IPS-NIHi11 (cell line): Measurements from ENCODE around the gene ZNF727.
"Not testable (repeated sequence)": the region's sequence is repeated elsewhere in the genome, so short reads cannot be mapped to it uniquely, and the experiment has no call there.

Experiments used
- DNase-seq: peaks from one replicate; pipeline ENCODE4 v3.0.0; 2012; ENCODE audit warnings: mixed read lengths, low spot score

The ZNF727 gene

DNA sequence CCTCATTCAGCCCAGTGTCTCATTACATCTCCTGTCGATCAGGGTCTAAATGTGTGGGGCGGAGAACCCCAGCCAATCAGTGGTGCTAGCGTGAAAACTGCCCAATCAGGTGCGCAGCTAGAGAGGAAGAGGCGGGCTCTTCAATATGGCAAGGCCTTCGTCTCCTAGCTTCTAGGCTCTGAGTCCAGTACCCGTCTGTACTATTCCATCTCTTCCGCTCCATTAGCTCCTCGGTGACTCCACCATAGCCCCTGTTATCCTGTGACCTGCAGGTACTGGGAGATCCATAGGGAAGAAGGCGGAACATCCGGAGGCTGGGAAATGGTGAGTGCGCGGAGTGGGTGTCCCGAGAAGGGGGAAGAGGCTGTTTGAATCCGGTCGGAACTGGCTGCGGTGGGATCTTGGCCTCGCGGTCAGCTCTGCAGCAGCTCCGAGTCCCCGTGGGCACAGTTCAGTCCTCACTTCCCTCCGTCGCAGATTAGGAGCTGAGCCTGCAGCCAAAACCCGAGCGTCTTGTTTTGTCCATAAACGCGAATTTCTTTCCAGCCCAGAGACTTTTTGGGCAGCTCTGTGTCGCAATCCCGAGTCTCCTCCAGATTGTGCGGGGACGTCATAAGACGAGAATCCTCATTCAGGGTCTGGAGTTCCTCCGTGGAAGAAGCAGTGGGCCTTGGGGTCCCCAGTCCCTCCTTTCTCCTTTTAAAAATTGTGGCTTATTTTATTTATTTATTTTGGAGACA, at the start of gene ZNF727:
Gene ZNF727, plus strand, starts transcription at position 134 of the 740 bp plus-strand sequence. Its CDS starts 188 bp downstream, at position 322.
- no peak for DNase-seq

DNA sequence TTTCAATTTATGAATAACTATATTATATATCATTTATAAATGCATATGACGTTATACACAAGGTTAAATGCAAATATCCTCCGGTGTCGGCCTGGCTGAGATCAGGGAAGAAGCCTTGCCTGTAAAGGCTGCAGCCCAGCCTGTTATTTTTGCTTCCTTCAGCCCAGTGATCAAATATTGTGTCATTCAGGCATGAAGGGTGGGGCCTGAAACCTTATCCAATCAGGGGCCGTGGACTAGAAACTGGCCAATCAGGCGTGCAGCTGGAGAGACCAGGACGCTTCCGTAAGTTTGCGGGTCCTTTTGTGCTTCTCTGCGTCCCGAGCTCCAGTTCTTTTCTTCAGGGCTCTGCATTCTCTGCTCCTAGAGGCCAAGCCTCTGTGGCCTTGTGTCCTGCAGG, 46.7 kb upstream of the ZNF727 start, which contains the start of gene ZNF722:
Gene ZNF722, plus strand, starts transcription at position 301 of the 400 bp plus-strand sequence. CDS start 113 bp downstream, outside the sequence.
- DNase-seq: no peak

GRCh38 chr7:64015496-64015895, 29.7 kb upstream of the ZNF727 start:
- not testable (repeated sequence) for DNase-seq

DNA sequence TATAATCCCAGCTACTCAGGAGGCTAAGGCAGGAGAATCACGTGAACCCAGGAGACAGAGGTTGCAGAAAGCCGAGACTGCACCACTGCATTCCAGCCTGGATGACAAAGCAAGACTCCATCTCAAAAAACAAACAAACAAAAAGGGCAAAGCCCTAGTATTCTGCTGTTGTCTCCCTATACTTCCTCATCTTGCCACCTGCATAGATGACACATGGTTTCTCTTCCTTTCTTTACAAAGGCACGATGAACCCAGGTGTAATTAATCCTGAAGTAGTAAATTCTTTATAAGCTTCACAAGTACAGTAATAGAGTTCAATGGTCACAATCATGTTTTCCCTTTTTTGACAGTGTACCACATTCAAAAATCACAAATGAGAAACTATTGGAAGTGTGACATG, 9.8 kb upstream of the ZNF727 start:
- DNase-seq: no peak

DNA sequence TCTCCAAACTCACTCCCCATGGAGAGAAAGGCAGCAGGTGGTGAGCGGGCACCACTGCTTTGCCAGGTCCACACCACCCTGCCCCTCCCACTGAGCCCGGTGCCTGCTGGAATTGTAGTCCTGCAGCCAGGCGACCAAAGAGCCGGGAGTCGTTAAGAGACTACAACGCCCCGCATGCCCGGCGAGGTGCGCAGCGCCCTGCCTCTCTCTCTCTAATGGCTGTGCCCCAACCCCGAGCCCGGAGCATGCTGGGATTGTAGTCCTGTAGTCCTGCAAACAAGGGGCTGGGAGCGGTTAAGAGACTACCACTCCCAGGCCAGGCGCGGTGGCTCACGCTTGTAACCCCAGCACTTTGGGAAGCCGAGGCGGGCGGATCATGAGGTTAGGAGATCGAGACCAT, 8.1 kb upstream of the ZNF727 start:
- no peak for DNase-seq

- DNase-seq: no peak
Observed at GRCh38 chr7:64046041-64046389, 781 bp downstream of the ZNF727 start.

DNA sequence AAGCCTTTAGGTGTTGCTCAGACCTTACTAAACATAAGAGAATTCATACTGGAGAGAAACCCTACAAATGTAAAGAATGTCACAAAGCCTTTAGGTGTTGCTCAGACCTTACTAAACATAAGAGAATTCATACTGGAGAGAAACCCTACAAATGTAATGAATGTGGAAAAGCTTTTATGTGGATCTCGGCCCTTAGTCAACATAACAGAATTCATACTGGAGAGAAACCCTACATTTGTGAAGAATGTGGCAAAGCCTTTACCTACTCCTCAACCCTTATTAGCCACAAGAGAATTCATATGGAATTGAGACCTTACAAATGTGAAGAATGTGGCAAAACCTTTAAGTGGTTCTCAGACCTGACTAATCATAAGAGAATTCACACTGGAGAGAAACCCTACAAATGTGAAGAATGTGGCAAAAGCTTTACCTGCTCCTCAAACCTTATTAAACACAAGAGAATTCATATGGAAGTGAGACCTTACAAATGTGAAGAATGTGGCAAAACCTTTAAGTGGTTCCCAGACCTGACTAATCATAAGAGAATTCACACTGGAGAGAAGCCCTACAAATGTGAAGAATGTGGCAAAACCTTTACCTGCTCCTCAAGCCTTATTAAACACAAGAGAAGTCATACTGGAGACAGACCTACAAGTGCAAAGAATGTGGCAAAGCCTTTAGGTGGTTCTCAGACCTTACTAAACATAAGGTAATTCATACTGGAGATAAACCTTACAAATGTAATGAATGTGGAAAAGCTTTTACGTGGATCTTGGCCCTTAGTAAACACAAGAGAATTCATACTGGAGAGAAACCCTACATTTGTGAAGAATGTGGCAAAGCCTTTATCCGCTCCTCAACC, 32.8 kb downstream of the ZNF727 start:
- DNase-seq: not testable (repeated sequence)

DNA sequence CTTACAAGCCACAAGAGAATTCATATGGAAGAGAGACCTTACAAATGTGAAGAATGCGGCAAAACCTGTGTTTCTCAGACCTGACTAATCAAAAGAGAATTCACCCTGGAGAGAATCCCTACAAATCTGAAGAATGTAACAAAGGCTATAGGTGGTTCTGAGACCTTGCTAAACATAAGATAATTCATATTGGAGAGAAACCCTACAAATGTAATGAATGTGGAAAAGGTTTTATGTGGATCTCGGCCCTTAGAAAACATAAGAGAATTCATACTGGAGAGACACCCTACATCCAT, 33.4 kb downstream of the ZNF727 start:
- no peak for DNase-seq

- DNase-seq: no peak
Observed at GRCh38 chr7:64087501-64087900, 42.3 kb downstream of the ZNF727 start.

DNA sequence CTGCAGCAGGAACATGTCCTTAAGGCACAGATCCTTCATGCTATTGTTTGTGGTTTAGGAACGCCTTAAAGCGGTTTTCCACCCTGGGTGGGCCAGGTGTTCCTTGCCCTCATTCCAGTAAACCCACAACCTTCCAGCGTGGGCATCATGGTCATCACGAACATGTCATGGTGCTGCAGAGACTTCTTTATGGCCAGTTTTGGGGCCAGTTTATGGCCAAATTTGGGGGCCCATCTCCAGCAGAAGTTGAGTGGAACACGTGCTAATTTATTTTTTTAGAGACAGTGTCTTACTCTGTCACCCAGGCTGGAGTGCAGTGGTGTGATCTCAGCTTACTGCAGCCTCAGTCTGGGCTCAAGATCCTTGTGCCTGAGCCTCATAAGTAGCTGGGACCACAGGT, 43.6 kb downstream of the ZNF727 start:
- not testable (repeated sequence) for DNase-seq
